IgD-negative memory B cell (primary cell): ENCODE results near the gene IFNA6. TPM values are rescaled to one million over a fixed set of nuclear protein-coding genes. Genes with fewer than 3 reads are reported as not detected.

Source experiments
- H3K27ac Mint-ChIP-seq, 3 donors: one replicate each; pipeline ENCODE4 v1.8.0; 2020 to 2022; ENCODE audit warnings: mild to moderate bottlenecking in 3 of 3, mixed read lengths in 3 of 3, moderate library complexity in 1 of 3
- H3K27me3 Mint-ChIP-seq: one replicate; pipeline ENCODE4 v1.8.0; 2021; ENCODE audit warnings: mixed read lengths
- H3K36me3 Mint-ChIP-seq: one replicate; pipeline ENCODE4 v1.8.0; 2020; ENCODE audit warnings: mild to moderate bottlenecking, mixed read lengths
- H3K4me1 Mint-ChIP-seq, 3 donors: one replicate each; pipeline ENCODE4 v1.8.0; 2020 to 2022; ENCODE audit warnings: mixed read lengths in 3 of 3, mild to moderate bottlenecking in 1 of 3
- H3K4me3 Mint-ChIP-seq, 4 donors: one replicate each; pipeline ENCODE4 v1.8.0; 2020 to 2022; ENCODE audit warnings: mild to moderate bottlenecking in 4 of 4, mixed read lengths in 4 of 4, moderate library complexity in 3 of 4
- H3K9me3 Mint-ChIP-seq, 3 donors: one replicate each; pipeline ENCODE4 v1.8.0; 2020 to 2021; ENCODE audit warnings: mixed read lengths in 3 of 3, mild to moderate bottlenecking in 1 of 3
- polyA plus RNA-seq: library from polyadenylated mRNA; unstranded; fragments of 300-500 nt; fragmentation: Illumina TruSeq; gene quantifications from one replicate; pipeline ENCODE4 v1.2.3, GENCODE V29; 2021

IFNA6 gene
- polyA plus RNA-seq, 1 donor from 2014 or later, result not detected

DNA sequence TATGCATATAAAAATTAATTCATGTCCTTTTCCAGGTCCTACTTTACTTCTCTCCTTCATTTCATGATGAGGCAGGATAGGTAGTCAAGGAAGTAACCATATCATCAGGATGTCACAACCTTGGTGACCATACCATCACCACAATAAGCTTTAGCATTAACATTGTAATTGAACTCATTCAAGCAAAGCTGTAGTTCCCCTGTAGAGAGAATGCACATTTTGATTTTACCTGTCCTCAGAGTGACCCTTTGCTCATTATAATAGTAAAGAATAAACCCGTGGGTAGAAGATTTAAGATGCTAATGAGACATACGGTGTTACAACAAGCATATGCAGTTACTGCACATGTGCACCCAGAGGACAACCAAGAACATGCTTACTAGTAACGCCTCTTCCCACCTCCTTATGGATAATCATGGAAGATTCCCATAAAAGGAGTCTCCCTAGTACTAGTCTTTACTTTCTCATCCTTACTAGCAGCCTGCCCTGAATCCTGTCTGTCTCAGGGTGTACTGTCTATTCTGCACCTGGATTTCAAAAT, 2.2 kb downstream of the IFNA6 start:
- peaks cover 0 to 5% (median 4%) of the 10 kb centered on the region in 3 donors for H3K4me1 Mint-ChIP-seq
- H3K9me3 Mint-ChIP-seq, result peaks cover 0 to 5% (median 4%) of the 10 kb centered on the region in 3 donors
- H3K4me3 Mint-ChIP-seq, result no peak overlapping the region
- H3K36me3 Mint-ChIP-seq, result no peaks in the 10 kb centered on the region
- peaks cover 35% of the 10 kb centered on the region for H3K27me3 Mint-ChIP-seq
- H3K27ac Mint-ChIP-seq, result no peak overlapping the region

DNA sequence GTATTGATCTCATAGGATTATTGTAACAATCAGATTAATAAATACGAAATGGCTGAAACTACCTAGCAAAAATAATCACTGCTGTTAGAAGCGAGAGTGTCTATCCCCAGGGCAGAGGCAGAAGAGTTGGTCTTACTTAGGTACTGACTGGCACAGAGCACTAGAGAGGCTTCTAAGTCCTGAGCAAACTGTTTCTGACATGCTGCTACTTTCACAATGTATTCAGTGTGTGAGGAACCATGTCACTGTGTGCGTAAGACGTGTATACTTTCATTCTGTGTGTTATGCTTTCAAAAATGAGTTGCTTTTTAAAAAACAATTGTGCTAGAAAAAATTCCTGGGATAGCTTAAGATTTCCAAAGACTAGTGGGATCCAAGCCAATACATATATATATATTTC, 10.0 kb downstream of the IFNA6 start:
- Mint-ChIP-seq H3K27me3 (peaks cover 36% of the 10 kb centered on the region), H3K4me1 (peaks cover 2 to 9% (median 8%) of the 10 kb centered on the region in 3 donors), H3K36me3 (no peaks in the 10 kb centered on the region), H3K4me3 (no peak overlapping the region), H3K9me3 (peaks cover 0 to 4% (median 2%) of the 10 kb centered on the region in 3 donors), H3K27ac (no peak overlapping the region)

DNA sequence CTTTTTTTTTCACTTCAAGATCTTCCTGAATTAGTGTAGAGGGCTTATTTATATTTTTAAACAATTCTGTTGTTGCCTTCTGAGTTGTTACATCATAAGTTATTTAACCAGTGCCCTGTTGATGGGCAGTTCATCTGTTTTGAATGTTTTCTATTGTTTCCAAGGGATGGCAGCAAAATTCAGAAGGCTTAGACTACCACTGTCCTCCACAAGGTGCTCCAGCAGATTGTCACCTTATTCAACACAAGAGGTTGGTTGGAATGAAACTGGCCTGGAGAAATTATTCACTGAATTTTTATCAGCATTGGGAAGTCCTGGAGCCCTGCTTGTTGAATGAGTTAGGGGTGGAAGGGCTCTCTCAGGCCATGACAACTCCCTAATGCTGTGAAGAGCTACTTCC, 14.2 kb downstream of the IFNA6 start:
- peaks cover 6% of the 10 kb centered on the region for H3K27me3 Mint-ChIP-seq
- H3K36me3 Mint-ChIP-seq, result no peaks in the 10 kb centered on the region
- peaks cover 31 to 41% (median 33%) of the 10 kb centered on the region in 3 donors for H3K4me1 Mint-ChIP-seq
- H3K27ac Mint-ChIP-seq, result peak overlapping the region; percentile 7 to 91 (median 85)
- no peaks in the 10 kb centered on the region for H3K9me3 Mint-ChIP-seq
- peak overlapping the region in 3 of 4 donors; percentile 65 to 98 (median 97) for H3K4me3 Mint-ChIP-seq

DNA sequence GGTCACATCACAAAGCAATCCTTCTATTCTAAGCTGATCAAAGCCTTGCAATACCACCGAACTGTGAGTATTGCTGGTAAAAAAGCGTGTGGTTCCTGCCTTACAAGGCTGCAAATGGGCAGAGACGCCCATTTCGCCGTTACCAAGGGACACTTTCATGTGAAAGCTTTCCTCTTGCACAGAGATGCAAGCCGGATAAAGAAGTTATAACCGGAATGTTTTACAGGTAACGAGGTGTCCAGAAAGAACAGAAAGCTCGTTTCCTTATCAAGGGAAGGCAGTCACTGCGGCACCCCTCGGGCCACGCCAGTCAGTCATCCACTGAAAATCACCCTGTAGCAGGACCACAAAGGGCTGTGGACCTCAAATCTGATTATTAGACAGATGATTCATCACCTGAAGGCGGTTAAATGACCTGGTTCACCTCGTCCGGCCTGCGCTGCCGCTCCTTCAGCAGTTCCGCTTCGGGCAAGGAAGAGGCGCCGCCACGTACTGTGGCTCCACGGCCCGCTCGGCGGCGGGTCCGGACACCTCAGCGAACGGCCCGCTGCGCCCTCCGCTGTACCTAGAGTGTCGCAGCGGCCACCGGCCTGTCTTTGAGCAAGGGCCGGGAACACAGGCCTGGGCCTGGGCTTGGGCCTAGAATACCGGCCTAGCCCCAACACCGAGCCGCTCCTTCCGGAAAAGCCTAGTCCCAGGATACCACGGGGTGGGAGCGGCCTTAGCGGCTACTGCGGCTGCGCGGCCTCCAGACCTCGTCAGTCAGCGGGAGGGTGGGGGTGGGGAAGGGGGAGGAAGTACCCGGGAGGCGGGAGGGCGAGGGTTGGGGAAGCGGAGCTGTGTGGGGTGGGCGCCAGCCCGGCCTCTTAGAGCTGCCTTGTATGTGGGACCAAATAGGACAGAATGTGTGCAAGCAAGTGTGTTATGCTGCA, 15.7 kb downstream of the IFNA6 start, which contains the start of gene KLHL9:
Gene KLHL9, minus strand, starts transcription at position 704 of the 932 bp plus-strand sequence. Its CDS starts 545 bp downstream, at position 159.
- Mint-ChIP-seq H3K27me3 (peaks cover 1% of the 10 kb centered on the region), H3K27ac (peak within 1 kb of the TSS; percentile 85 to 91 (median 91)), H3K36me3 (peaks cover 1% of the 10 kb centered on the region), H3K4me1 (peaks cover 35 to 47% (median 40%) of the 10 kb centered on the region in 3 donors), H3K9me3 (no peaks in the 10 kb centered on the region), H3K4me3 (peak within 1 kb of the TSS; percentile 92 to 98 (median 97))

DNA sequence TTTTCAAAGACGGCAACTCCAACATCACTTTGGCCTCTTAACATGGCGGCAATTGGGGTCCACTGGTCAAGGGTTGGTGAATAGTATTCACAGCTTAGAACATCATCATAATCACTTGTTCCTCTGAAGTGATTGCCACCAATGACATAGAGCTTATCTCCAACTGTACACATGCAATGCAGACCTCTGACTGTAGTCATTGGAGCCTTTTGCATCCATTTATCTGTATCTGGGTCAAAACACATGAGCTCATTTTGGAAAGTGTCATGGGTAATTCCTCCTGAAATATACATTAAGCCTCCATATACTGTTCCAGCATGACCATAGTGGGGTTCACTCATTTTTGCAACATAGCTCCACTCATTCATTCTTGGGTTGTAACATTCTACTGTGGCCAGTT, 17.5 kb downstream of the IFNA6 start:
- peaks cover 1% of the 10 kb centered on the region for H3K36me3 Mint-ChIP-seq

DNA sequence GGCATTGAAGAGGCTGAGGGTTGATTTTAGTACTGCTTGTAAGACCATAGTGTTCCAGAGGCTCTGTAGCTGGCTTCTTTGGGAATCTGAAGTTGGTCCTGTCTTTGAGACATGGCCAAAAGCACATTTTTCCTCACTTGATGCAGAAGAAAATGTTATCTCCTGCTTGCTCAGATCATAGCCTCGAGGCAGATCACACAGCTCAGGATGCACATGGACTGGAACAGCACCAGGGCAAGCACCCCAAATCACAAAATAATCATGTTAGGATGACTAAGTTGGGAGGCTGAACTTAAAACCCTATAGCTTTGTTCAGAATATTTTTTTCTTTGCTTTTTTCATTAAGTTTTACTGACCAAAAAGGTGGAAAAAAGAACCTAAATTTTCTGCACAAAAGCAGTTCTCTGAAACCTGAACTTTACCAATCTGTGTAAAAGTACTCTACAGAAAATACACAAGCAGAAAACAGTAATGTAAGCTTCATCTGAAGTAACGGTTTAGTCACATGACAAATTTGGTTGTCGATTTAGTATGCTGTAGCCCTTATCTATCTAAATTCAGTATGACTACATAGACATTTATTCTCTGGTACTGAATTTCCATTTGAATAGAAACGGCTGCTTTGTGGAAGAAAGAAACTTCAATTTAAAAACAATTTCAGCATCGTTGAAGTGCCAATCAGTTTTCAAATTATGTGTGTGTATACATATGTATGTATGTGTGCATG, 18.8 kb downstream of the IFNA6 start:
- Mint-ChIP-seq H3K4me3 (peak overlapping the region in 3 of 4 donors; percentile 35 to 66 (median 58)), H3K4me1 (peaks cover 46 to 48% (median 46%) of the 10 kb centered on the region in 3 donors), H3K9me3 (no peaks in the 10 kb centered on the region), H3K27me3 (no peaks in the 10 kb centered on the region), H3K36me3 (peaks cover 1% of the 10 kb centered on the region), H3K27ac (no peak overlapping the region)

More for the DNA sequence above, 17.5 kb downstream of the IFNA6 start:
- Mint-ChIP-seq H3K4me3 (peak overlapping the region; percentile 58 to 98 (median 94)), H3K9me3 (no peaks in the 10 kb centered on the region), H3K27me3 (no peaks in the 10 kb centered on the region), H3K4me1 (peaks cover 41 to 47% (median 44%) of the 10 kb centered on the region in 3 donors), H3K27ac (peak overlapping the region in 2 of 3 donors; percentile 42 to 80)

DNA sequence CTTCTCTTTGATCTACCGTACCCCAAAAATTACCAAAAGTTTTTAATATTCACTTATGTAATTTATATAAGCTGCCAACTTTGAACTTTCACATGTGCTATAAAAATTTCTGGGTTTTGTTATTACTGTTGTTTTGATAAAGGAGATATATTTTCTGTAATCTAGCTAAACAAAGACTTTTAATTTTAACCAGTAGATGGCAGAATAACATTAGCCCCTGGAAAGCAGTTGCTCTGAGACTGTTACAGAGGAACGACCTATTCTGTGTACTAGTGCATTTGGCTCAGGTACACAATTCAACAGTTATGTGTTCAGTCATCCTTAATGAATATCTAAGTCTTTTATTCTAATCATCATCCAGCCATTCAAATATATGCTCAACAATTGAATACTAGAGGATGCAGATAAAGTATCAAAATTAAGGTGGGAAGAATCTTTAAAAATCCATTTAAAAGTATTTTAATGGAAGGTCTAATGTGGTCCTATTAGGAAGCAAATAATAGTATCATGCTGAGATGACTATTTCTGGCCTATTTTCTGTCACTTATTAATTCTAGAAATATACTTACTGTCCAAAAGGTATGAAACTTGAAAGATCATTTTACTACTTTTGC, 24.1 kb downstream of the IFNA6 start:
- no peak overlapping the region for H3K27ac Mint-ChIP-seq
- H3K4me3 Mint-ChIP-seq, result no peak overlapping the region
- peaks cover 5% of the 10 kb centered on the region for H3K36me3 Mint-ChIP-seq
- no peaks in the 10 kb centered on the region for H3K9me3 Mint-ChIP-seq
- peaks cover 18 to 23% (median 19%) of the 10 kb centered on the region in 3 donors for H3K4me1 Mint-ChIP-seq
- no peaks in the 10 kb centered on the region for H3K27me3 Mint-ChIP-seq

DNA sequence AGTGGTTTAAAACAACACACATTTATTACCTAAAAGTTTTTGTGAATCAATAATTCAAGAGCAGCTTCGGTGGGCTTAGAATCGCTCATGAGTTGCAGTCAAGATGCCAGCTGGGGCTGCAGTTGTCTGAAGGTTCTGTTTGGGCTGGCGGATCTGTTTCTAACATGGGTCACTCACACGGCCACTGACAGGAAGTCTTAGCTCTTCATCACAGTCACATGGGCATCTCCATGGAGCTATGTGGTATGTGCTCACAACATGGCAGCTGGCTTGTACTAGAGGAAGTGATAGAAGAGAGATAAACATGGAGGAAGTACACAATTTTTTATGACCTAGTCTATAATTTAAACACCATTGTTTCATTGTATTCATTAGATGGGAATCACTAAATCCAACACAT, 26.6 kb downstream of the IFNA6 start:
- H3K27me3 Mint-ChIP-seq, result no peaks in the 10 kb centered on the region
- no peak overlapping the region for H3K4me3 Mint-ChIP-seq
- peaks cover 7 to 14% (median 12%) of the 10 kb centered on the region in 3 donors for H3K4me1 Mint-ChIP-seq
- H3K27ac Mint-ChIP-seq, result no peak overlapping the region
- H3K9me3 Mint-ChIP-seq, result no peaks in the 10 kb centered on the region
- H3K36me3 Mint-ChIP-seq, result peaks cover 3% of the 10 kb centered on the region

DNA sequence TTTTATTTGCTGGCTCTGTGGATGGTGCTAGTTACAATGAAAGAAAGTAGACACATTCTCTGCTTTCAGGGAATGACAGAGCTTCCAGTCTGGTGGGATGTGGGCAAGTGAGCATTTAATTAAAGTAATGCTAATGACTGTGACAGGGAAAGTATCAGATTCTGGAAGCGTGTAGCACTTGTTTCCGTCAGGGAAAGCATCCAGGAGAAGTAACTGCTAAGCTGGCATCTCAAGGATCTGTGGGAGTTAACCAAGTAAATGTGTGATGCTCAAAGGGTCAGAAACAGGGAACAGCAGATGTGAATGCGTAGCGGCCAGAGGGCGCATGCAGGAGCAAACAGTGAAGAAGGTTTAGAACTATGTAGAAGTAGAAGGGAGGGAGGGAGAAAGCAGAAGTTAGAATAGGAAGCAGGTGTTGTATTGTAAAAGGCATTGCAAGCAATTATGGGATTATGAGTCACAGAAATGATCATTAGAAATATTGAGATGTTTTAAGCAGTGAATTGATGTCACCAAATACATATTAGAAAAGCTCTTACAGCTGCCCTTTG, 27.7 kb downstream of the IFNA6 start:
- Mint-ChIP-seq H3K4me3 (no peak overlapping the region), H3K27ac (peak overlapping the region in 1 of 3 donors; percentile 18), H3K4me1 (peaks cover 5 to 12% (median 10%) of the 10 kb centered on the region in 3 donors), H3K36me3 (peaks cover 3% of the 10 kb centered on the region), H3K27me3 (no peaks in the 10 kb centered on the region), H3K9me3 (no peaks in the 10 kb centered on the region)

DNA sequence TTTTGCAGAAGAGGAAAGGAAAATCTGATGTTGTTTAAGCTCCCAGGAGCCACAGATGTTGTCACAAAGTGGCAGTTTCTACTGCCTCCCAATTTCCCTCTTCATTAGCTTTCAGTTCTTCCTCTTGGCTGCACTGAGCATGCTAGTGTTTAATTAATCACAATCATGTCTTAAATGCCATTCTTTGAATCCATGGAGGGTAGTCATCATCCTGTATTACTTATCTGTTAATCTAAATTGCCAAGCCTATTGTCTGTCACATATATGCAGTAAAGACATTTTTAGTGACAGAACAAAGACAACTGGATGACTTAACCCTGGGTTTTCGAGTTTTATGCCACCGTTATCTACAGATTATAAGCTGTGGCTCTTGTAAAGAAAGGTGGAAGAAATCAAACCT, 30.2 kb downstream of the IFNA6 start:
- Mint-ChIP-seq H3K27me3 (no peaks in the 10 kb centered on the region), H3K36me3 (peaks cover 3% of the 10 kb centered on the region), H3K9me3 (no peaks in the 10 kb centered on the region), H3K4me1 (peaks cover 0 to 7% (median 5%) of the 10 kb centered on the region in 3 donors), H3K4me3 (no peak overlapping the region), H3K27ac (no peak overlapping the region)

DNA sequence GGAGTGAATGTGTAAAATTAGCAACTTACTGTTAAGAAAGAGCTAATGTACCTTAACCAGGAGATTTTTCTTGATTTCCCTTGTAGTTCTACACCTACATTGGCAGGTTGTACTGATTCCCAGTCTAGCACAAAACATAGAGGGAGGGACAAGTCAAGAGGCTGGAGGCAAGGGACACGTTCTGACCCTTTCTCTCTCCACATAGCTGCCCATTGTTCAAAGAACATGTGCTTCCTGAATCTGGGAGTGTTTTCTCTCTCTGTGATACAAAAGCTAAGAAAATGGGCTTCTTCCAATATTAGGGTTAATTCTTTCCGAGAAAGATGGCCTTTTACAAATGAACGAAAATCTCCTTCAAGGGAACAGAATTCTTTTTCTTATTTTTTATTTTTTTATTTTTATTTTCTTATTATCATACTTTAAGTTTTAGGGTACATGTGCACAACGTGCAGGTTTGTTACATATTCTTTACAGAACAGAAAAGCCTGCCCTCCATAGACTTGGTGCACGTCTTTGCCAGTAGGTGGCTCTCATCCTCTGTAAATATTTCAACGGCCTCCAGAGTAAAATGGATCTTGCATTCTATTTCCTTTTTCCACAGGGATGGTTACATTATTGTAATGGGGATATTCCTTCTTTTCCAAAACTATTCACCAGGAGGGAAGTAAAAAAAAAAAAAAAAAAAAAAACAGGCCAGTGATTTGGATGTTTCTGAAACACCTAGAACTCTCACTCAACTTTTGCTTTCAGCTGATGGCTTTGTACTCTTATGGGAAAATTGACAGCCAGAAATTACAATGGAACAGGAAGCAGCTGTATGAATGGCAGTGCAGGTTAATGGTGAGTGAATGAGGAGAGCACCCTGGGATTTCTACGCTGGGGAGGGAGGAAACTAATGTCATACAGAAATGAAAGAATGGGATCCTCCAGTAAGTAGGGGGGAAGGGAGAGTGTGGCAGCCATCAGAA, 32.4 kb downstream of the IFNA6 start:
- no peaks in the 10 kb centered on the region for H3K36me3 Mint-ChIP-seq
- H3K4me1 Mint-ChIP-seq, result peaks cover 0 to 2% (median 0%) of the 10 kb centered on the region in 3 donors
- H3K27ac Mint-ChIP-seq, result peak overlapping the region in 1 of 3 donors; percentile 27
- no peak overlapping the region for H3K4me3 Mint-ChIP-seq
- no peaks in the 10 kb centered on the region for H3K27me3 Mint-ChIP-seq
- no peaks in the 10 kb centered on the region for H3K9me3 Mint-ChIP-seq

DNA sequence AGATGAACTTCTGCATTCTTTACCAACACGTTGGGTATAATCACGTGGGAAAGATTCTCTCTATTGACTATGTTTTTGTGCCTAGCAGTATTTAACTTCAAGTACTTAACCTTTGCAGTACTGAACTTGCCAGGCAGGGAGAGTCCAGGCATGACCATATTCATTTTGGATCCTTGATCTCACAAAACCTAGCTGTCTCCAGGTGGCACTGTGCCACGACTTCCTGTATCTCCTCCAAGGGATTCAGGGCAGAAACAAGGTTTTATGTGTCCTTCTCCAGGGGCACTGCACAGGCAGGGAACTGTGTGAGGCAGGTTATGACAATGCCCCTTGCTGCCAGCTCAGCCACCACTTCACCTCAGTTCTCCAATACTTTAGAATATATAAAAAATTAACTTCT, 33.8 kb downstream of the IFNA6 start:
- Mint-ChIP-seq H3K4me1 (no peaks in the 10 kb centered on the region), H3K9me3 (no peaks in the 10 kb centered on the region), H3K4me3 (no peak overlapping the region), H3K27me3 (no peaks in the 10 kb centered on the region), H3K36me3 (no peaks in the 10 kb centered on the region), H3K27ac (no peak overlapping the region)

DNA sequence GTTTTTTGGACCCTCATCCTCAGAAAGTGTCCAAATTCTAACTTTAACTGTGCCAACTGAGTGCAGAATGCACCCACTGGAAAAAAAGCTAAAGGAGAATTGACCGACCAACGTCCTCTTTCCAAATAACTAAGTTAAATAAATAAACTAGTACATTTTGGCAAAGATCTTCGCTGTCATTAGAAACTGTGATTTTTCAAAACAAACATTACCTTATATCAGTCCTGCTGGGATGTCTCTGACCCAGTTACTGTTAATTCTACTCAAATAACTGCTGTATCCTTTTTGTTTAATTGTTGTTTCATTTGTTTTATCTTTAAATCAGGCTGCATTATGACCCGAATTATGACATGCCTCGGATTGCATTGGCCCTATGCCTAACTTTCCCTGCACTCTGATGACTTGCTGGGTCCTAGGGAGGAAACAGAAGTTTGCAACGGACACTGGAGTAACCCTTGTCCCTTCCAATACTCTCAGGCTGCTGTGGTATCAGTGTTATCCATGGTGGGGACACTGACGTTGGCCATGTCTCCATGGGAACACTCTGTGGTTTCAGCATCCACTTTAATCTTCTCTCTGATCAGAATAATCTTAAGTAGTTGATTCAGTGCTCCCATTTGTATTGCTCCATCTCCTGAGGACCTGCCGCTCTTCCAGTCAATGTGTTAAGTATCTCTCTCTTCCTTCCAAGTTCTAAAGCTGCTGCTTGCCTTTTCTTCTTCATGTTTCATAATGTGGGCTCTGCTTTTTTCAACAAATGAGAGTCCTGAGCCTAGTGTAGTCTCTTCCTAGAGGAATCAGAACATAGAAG, 34.5 kb downstream of the IFNA6 start:
- H3K27ac Mint-ChIP-seq, result no peak overlapping the region
- H3K36me3 Mint-ChIP-seq, result no peaks in the 10 kb centered on the region
- H3K27me3 Mint-ChIP-seq, result peaks cover 5% of the 10 kb centered on the region
- no peaks in the 10 kb centered on the region for H3K9me3 Mint-ChIP-seq
- no peaks in the 10 kb centered on the region for H3K4me1 Mint-ChIP-seq
- no peak overlapping the region for H3K4me3 Mint-ChIP-seq
